GM13977 (cell line): ENCODE results near the gene ARID1B.

ENCODE experiments used
- DNase-seq: peaks from one replicate; pipeline ENCODE4 v3.0.0; 2012; ENCODE audit warnings: low spot score
- in situ Hi-C: fragments of 300-500 bp; cut with MboI; formaldehyde crosslinking; loops from one replicate; pipeline ENCODE4 v1.12.0; 2022; ENCODE audit warnings: low sequenced_read_pairs, low pct_unique_long_range_greater_than_20kb, mixed read lengths, inconsistent platforms; ENCODE audit not compliant: unreplicated experiment
- TF ChIP-seq, protein P1 (sequence below): IDR thresholded peaks from 2 replicates; pipeline ENCODE4 v1.5.1; 2012; ENCODE audit warnings: mild to moderate bottlenecking, control low read depth; ENCODE audit not compliant: insufficient read depth; ENCODE audit errors: extremely low read depth, missing control alignments

ARID1B gene

DNA sequence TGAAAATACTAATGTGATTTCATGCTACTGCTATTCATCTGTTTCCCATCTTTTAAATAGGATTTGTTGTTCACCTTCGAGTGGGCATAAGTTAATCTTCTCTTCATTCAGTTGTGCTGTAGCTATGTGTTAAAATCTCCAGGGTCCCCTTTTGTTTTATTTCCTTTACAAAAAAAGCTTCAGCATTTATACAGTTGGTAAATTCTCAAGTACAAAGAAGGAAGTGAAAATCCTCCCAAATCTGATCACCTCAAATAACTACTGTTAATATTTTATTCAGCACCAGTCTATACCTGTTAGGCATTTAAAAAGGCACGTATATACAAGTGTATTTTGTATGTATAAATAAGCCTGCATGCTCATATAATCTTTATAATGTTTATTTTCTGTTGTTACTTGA, 294.9 kb downstream of the ARID1B start:
- TF ChIP-seq, protein P1, sequence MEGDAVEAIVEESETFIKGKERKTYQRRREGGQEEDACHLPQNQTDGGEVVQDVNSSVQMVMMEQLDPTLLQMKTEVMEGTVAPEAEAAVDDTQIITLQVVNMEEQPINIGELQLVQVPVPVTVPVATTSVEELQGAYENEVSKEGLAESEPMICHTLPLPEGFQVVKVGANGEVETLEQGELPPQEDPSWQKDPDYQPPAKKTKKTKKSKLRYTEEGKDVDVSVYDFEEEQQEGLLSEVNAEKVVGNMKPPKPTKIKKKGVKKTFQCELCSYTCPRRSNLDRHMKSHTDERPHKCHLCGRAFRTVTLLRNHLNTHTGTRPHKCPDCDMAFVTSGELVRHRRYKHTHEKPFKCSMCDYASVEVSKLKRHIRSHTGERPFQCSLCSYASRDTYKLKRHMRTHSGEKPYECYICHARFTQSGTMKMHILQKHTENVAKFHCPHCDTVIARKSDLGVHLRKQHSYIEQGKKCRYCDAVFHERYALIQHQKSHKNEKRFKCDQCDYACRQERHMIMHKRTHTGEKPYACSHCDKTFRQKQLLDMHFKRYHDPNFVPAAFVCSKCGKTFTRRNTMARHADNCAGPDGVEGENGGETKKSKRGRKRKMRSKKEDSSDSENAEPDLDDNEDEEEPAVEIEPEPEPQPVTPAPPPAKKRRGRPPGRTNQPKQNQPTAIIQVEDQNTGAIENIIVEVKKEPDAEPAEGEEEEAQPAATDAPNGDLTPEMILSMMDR: no peak
- no peak for DNase-seq
- in situ Hi-C loops: no loop called here

DNA sequence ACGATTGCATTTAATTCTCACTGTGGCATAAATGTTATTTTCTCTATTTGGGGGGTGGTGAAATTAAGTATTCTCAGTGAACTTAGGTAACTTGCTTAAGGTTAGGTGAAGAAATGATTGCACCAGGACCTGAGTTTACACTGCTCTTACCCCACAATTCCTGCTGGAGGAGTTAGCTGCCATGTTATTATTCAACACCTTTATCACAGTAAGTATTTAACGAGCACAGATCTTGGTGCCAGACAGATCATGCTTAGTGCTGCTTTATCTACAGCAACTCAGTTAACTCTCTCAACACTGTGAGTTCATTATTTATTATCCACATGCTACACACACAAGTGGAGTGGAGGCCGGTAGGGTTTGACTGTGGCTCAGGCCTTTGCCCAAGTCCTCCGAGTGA, 296.4 kb downstream of the ARID1B start:
- in situ Hi-C loops: no loop called here
- no peak for DNase-seq
- TF ChIP-seq, protein P1: no peak

DNA sequence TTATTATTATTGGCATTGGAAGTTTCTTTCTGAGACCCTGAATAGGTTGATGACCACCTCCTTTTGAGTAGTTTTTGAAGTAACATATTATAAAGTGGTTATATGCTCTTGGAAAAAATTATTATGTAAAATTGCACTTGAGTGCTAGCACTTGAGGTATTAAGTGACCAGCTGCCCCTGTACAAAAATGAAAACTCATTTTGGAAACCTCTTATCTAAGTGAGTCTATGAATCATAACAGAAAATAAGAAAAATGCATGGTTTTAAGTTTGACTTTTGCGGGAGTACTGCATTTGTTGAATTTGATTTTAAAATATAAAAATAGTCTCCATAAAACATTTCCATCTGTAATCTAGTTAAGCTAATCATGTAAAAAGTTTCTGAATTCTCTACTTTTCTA, 297.8 kb downstream of the ARID1B start:
- in situ Hi-C loops: no loop called here
- no peak for DNase-seq
- TF ChIP-seq, protein P1: no peak

DNA sequence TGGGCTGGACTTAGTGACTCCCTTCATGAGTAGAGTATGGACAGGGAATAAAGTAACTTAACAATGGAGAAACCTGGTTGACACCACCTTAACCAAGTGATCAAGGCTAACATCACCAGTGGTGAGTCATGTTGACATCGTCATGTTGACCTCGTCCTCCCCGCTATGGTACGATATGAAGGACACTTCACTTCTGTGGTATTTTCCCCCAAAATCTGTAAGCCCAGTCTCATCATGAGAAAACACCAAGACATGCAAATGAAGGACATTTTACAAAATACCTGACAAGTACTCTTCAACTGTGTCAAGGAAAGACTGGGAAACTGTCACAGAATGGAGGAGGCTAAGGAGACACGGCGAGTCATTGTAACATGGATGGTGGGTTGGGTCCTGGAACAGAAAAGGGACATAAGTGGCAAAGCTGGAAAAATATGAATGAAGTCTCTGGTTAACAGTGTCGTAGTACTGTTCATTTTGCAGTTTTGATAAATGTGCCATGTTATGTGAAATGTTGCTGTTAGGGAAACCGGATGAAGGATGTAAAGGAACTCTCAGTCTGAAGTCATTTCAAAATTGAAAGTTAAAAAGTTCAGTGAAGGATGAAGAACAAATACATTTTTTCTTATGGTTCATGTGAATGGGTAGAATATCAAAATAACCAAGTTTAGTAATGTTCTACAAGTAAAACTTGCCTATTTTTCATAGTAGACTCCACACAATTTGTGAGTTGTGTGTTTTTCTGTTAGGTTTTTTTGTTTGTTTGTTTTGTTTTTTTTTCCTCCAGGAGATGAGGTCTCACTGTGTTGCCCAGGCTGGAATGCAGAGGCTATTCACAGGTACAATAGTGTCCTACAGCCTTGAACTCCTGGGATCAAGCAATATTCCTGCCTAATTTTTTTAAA, 298.6 kb downstream of the ARID1B start:
- in situ Hi-C loops: no loop called here
- TF ChIP-seq, protein P1: no peak
- DNase-seq: peak; percentile 31

GRCh38 chr6:157076451-157076822, 299.3 kb downstream of the ARID1B start:
- in situ Hi-C loops: no loop called here
- DNase-seq: no peak
- TF ChIP-seq, protein P1: no peak

- DNase-seq: no peak
- in situ Hi-C loops: no loop called here
- TF ChIP-seq, protein P1: no peak
Measured at GRCh38 chr6:157077251-157077650, 300.1 kb downstream of the ARID1B start.

DNA sequence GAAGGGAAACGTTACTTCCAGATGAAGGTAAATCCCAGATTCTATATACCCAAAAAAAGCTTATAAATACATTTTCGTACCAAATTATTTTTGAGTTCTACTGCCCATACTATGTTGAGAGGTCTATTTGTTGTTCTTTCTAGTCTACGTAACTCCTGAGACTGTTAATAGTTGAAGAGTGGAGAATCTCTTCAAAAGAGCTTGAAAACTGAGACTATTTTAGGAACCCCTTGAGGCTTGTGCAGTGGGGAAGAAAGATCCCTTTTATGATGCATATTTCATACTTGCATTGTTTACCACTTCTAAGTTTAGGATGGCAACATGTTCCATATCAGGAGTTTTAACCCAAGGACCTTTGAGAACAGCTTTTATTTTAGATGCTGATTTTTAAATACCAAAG, 301.1 kb downstream of the ARID1B start:
- no peak for DNase-seq
- TF ChIP-seq, protein P1: no peak
- in situ Hi-C loops: no loop called here
